GM12878 (cell line): ENCODE measurements around the gene CAPN10. TPM values are rescaled to one million over a fixed set of nuclear protein-coding genes. Genes with fewer than 3 reads are reported as not detected.

Experiments
- BACH1 ChIP-seq: fragments of 450-650 bp; IDR thresholded peaks from 2 replicates; pipeline ENCODE4 v1.6.1; 2017; ENCODE audit warnings: mild to moderate bottlenecking, borderline replicate concordance
- BHLHE40 ChIP-seq, 2 experiments: fragments of 450-650 bp in 1 of 2; IDR thresholded peaks; 2 replicates each; pipeline ENCODE4 v1.6.1; 2011 to 2017; ENCODE audit warnings: low read depth in 2 of 2, borderline replicate concordance in 1 of 2, improper control_type of control experiment in 1 of 2, low read length in 1 of 2, mild to moderate bottlenecking in 1 of 2
- CBX5 ChIP-seq: sonication (generic); IDR thresholded peaks from 2 replicates; pipeline ENCODE4 v1.6.1; 2016; ENCODE audit warnings: low read depth, moderate library complexity, mild to moderate bottlenecking, inconsistent platforms
- CEBPB ChIP-seq, 2 experiments: fragments of 150-350 bp in 1 of 2; IDR thresholded peaks; 2 replicates each; pipeline ENCODE4 v1.6.1; 2012 to 2014; ENCODE audit warnings: low read depth in 2 of 2, low read length in 2 of 2, borderline replicate concordance in 1 of 2, inconsistent platforms in 1 of 2
- FOS ChIP-seq: IDR thresholded peaks from 3 replicates; pipeline ENCODE4 v1.6.1; 2011; ENCODE audit warnings: borderline replicate concordance; ENCODE audit not compliant: insufficient read length; ENCODE audit errors: extremely low read depth
- HDAC6 ChIP-seq: fragments of 200-600 bp; sonication (generic); IDR thresholded peaks from one replicate; pipeline ENCODE4 v1.8.0; 2017; ENCODE audit warnings: antibody characterized with exemption; ENCODE audit not compliant: unreplicated experiment
- IKZF2 ChIP-seq, 2 experiments: fragments of 450-650 bp; IDR thresholded peaks; 2 replicates each; pipeline ENCODE4 v1.6.1; 2017; ENCODE audit warnings: mild to moderate bottlenecking in 2 of 2, moderate library complexity in 2 of 2
- KDM1A ChIP-seq: fragments of 200-600 bp; sonication (generic); IDR thresholded peaks from 2 replicates; pipeline ENCODE4 v1.6.1; 2016; ENCODE audit warnings: borderline replicate concordance
- MAX ChIP-seq: IDR thresholded peaks from 2 replicates; pipeline ENCODE4 v1.6.1; 2012; ENCODE audit warnings: low read depth, low read length, improper control_type of control experiment
- NKRF ChIP-seq: fragments of 450-650 bp; conservative IDR thresholded peaks from 2 replicates; pipeline ENCODE4 v1.6.1; 2017; ENCODE audit warnings: mild to moderate bottlenecking, moderate library complexity
- NR2C2 ChIP-seq: IDR thresholded peaks from 2 replicates; pipeline ENCODE4 v1.6.1; 2011; ENCODE audit warnings: borderline replicate concordance, low read depth; ENCODE audit not compliant: control insufficient read depth, insufficient read length
- POU2F2 ChIP-seq: IDR thresholded peaks from 3 replicates; pipeline ENCODE4 v1.6.1; 2011; ENCODE audit warnings: low read depth, mild to moderate bottlenecking, low read length, borderline replicate concordance
- RAD21 ChIP-seq: IDR thresholded peaks from 2 replicates; pipeline ENCODE4 v1.6.1; 2011; ENCODE audit warnings: mild to moderate bottlenecking, low read depth, low read length, moderate library complexity; ENCODE audit not compliant: insufficient read depth
- RCOR1 ChIP-seq: conservative IDR thresholded peaks from 2 replicates; pipeline ENCODE4 v1.6.1; 2012; ENCODE audit warnings: low read depth, low read length, improper control_type of control experiment
- SPI1 ChIP-seq: IDR thresholded peaks from 2 replicates; pipeline ENCODE4 v1.6.1; 2011; ENCODE audit warnings: low read depth, mild to moderate bottlenecking, low read length, moderate library complexity, borderline replicate concordance; ENCODE audit not compliant: insufficient read depth
- SREBF1 ChIP-seq: IDR thresholded peaks from 2 replicates; pipeline ENCODE4 v1.6.1; 2012; ENCODE audit warnings: mild to moderate bottlenecking, low read length
- SRF ChIP-seq, 2 experiments: IDR thresholded peaks; 2 replicates each; pipeline ENCODE4 v1.6.1; 2011; ENCODE audit warnings: low read depth in 2 of 2, low read length in 2 of 2, mild to moderate bottlenecking in 1 of 2, moderate library complexity in 1 of 2
- TAF1 ChIP-seq: IDR thresholded peaks from 2 replicates; pipeline ENCODE4 v1.6.1; 2011; ENCODE audit warnings: mild to moderate bottlenecking, low read depth, low read length, borderline replicate concordance
- TCF7 ChIP-seq: IDR thresholded peaks from 2 replicates; pipeline ENCODE4 v1.6.1; 2014; ENCODE audit warnings: antibody characterized with exemption, borderline replicate concordance
- YBX1 ChIP-seq: fragments of 450-650 bp; IDR thresholded peaks from 2 replicates; pipeline ENCODE4 v1.6.1; 2016; ENCODE audit warnings: antibody characterized with exemption
- YY1 ChIP-seq: IDR thresholded peaks from 2 replicates; pipeline ENCODE4 v1.6.1; 2011; ENCODE audit warnings: low read depth, mild to moderate bottlenecking, low read length
- polyA plus RNA-seq, 11 experiments: library from polyadenylated mRNA; depleted of rRNA in 4 of 11; unstranded in 6 of 11; stranded (reverse) in 5 of 11; fragments of >200 nt; fragmentation: Nextera tagmentation in 4 of 11; fragmentation: Illumina TruSeq in 1 of 11; extraction: Ambion mirVana in 4 of 11; extraction: Trizol in 1 of 11; gene quantifications; 1 replicate in 1 of 11; 2 replicates in 10 of 11; pipeline versions ENCODE4 v1.2.1 to v1.2.3, GENCODE V29; 2011 to 2016; ENCODE audit warnings: inconsistent platforms in 2 of 11, missing spikeins in 2 of 11, low read depth in 1 of 11
- total RNA-seq, 4 experiments: library from RNA; depleted of rRNA in 3 of 4; stranded (reverse); fragments of >200 nt in 3 of 4; fragmentation: Illumina TruSeq in 1 of 4; extraction: Trizol in 1 of 4; gene quantifications; 2 replicates each; pipeline versions ENCODE4 v1.2.1 to v1.2.3, GENCODE V29; 2013 to 2021
- TF ChIP-seq, protein P1 (sequence below), 3 experiments: IDR thresholded peaks in 2 of 3; conservative IDR thresholded peaks in 1 of 3; 2 replicates each; pipeline ENCODE4 v1.5.1; 2011; ENCODE audit warnings: low read depth in 3 of 3, low read length in 3 of 3, mild to moderate bottlenecking in 3 of 3, control low read depth in 2 of 3, moderate library complexity in 2 of 3, inconsistent platforms in 1 of 3, mixed read lengths in 1 of 3; ENCODE audit not compliant: control insufficient read depth in 2 of 3, insufficient read depth in 1 of 3; ENCODE audit errors: extremely low read depth in 1 of 3
- TF ChIP-seq, protein P2 (sequence below): fragments of 450-650 bp; IDR thresholded peaks from 2 replicates; pipeline ENCODE4 v1.6.1; 2018; ENCODE audit warnings: mild to moderate bottlenecking, low read depth, moderate library complexity; ENCODE audit not compliant: partially characterized antibody

The CAPN10 gene
- total and polyA plus RNA-seq, 10 of the 15 experiments (the other 5 are each of a cell fraction or from before 2014, with no cell fraction given) = 0.37 to 40.6 (median 17.5) TPM

DNA sequence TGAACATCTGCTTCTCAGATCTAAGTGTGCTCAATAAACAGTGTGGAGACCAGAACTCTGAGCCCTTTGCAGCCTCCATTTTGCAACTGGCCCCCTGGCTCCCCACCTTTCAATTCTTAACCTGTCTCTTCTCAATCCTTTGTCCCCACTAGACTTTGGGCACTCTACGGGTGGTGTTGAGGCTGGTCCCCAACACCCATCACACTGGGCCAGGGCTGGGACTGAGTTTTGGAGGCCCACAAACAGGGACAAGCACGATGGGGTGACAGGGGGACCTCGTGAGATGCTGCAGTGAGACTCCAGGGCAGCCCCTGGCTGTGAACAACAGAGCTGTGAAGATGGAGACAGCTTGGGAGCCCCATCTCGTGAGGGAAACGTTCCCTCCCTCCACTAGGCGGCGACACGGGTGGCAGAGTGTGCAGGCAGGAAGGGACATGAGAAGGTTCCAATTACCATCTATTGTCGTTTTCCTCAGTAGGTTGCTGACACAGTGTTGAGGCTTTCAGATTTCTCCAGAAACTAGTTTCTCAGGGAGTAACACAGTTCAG is 29.9 kb upstream of the CAPN10 start (continued):
- TF ChIP-seq, protein P1, sequence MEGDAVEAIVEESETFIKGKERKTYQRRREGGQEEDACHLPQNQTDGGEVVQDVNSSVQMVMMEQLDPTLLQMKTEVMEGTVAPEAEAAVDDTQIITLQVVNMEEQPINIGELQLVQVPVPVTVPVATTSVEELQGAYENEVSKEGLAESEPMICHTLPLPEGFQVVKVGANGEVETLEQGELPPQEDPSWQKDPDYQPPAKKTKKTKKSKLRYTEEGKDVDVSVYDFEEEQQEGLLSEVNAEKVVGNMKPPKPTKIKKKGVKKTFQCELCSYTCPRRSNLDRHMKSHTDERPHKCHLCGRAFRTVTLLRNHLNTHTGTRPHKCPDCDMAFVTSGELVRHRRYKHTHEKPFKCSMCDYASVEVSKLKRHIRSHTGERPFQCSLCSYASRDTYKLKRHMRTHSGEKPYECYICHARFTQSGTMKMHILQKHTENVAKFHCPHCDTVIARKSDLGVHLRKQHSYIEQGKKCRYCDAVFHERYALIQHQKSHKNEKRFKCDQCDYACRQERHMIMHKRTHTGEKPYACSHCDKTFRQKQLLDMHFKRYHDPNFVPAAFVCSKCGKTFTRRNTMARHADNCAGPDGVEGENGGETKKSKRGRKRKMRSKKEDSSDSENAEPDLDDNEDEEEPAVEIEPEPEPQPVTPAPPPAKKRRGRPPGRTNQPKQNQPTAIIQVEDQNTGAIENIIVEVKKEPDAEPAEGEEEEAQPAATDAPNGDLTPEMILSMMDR (IDR thresholded peaks at IDR 0.05 in 2 of 3, conservative IDR thresholded peaks at IDR 0.05 in 1 of 3; ENCODE audit: control insufficient read depth in 2 of 3, extremely low read depth in 1 of 3, insufficient read depth in 1 of 3, low read depth in 3 of 3, low read length in 3 of 3) = peak; percentile 63 to 82 (median 73)
- TF ChIP-seq POU2F2 = no peak
- TF ChIP-seq BACH1 = no peak
- TF ChIP-seq TAF1 = no peak
- peak; percentile 67; the same call in 1 of the 2 replicates for TF ChIP-seq YY1
- no peak for TF ChIP-seq SRF (IDR thresholded peaks at IDR 0.05; ENCODE audit: low read depth in 2 of 2, low read length in 2 of 2)
- TF ChIP-seq FOS = no peak
- TF ChIP-seq CBX5 = no peak
- TF ChIP-seq, protein P2, sequence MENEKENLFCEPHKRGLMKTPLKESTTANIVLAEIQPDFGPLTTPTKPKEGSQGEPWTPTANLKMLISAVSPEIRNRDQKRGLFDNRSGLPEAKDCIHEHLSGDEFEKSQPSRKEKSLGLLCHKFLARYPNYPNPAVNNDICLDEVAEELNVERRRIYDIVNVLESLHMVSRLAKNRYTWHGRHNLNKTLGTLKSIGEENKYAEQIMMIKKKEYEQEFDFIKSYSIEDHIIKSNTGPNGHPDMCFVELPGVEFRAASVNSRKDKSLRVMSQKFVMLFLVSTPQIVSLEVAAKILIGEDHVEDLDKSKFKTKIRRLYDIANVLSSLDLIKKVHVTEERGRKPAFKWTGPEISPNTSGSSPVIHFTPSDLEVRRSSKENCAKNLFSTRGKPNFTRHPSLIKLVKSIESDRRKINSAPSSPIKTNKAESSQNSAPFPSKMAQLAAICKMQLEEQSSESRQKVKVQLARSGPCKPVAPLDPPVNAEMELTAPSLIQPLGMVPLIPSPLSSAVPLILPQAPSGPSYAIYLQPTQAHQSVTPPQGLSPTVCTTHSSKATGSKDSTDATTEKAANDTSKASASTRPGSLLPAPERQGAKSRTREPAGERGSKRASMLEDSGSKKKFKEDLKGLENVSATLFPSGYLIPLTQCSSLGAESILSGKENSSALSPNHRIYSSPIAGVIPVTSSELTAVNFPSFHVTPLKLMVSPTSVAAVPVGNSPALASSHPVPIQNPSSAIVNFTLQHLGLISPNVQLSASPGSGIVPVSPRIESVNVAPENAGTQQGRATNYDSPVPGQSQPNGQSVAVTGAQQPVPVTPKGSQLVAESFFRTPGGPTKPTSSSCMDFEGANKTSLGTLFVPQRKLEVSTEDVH = no peak
- TF ChIP-seq MAX = no peak
- no peak for TF ChIP-seq SREBF1
- no peak for TF ChIP-seq RCOR1
- TF ChIP-seq TCF7 = no peak
- no peak for TF ChIP-seq CEBPB (IDR thresholded peaks at IDR 0.05; ENCODE audit: borderline replicate concordance in 1 of 2, low read depth in 2 of 2, low read length in 2 of 2)
- TF ChIP-seq NR2C2 = no peak
- no peak for TF ChIP-seq YBX1
- TF ChIP-seq BHLHE40 (IDR thresholded peaks at IDR 0.05; ENCODE audit: borderline replicate concordance in 1 of 2, low read depth in 2 of 2, low read length in 1 of 2) = peak in 1 of 2 experiments; percentile 71; a peak in 2 of 4 replicates
- no peak for TF ChIP-seq SPI1
- no peak for TF ChIP-seq NKRF
- no peak for TF ChIP-seq HDAC6
- peak; percentile 55 for TF ChIP-seq RAD21
- no peak for TF ChIP-seq KDM1A
- no peak for TF ChIP-seq IKZF2 (IDR thresholded peaks at IDR 0.05)
